22Rv1 (cell line): ENCODE results near the gene KIZ.

Experiments
- ZFX ChIP-seq: fragments of 450-650 bp; IDR thresholded peaks from 2 replicates; pipeline ENCODE4 v1.6.1; 2017; ENCODE audit warnings: antibody characterized with exemption, borderline replicate concordance
- TF ChIP-seq, protein P1 (sequence below): fragments of 450-650 bp; IDR thresholded peaks from 2 replicates; pipeline ENCODE4 v1.5.1; 2017; ENCODE audit warnings: mild to moderate bottlenecking

DNA sequence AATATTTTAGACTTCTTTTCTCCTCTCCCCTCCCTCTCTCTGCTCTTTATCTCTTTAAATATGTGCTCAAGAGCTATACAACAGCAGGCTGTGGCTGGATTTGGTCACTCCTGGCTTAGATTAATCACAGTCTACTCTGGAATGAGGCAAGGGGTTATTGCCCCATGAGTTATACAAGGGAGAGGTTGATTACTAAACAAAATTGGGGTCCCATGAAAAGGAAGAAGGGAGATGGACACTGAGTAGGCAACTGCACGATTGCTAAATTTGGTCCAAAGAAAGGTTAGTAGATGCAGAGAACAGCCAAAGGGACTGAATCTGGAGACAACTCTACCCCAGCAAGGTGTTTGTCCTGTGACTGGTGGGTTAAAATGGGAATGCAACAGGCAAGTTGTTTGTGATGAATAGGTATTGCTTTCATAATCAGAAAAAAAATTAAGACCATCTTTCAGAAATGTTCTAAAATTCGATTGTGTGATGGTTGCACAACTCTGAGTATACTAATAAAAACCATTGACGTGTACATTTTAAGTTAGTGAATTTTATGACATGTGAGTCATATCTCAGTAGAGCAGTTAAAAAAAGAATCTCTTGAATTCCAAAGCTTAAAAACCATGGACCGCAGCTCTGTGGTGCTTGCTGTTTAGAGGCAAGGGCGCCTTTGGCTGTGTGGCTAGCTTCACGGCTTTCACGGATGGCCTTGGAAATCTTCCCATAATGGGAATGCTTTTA lies 57.1 kb downstream of the KIZ start:
- TF ChIP-seq, protein P1, sequence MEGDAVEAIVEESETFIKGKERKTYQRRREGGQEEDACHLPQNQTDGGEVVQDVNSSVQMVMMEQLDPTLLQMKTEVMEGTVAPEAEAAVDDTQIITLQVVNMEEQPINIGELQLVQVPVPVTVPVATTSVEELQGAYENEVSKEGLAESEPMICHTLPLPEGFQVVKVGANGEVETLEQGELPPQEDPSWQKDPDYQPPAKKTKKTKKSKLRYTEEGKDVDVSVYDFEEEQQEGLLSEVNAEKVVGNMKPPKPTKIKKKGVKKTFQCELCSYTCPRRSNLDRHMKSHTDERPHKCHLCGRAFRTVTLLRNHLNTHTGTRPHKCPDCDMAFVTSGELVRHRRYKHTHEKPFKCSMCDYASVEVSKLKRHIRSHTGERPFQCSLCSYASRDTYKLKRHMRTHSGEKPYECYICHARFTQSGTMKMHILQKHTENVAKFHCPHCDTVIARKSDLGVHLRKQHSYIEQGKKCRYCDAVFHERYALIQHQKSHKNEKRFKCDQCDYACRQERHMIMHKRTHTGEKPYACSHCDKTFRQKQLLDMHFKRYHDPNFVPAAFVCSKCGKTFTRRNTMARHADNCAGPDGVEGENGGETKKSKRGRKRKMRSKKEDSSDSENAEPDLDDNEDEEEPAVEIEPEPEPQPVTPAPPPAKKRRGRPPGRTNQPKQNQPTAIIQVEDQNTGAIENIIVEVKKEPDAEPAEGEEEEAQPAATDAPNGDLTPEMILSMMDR: no peak
- TF ChIP-seq ZFX: no peak
